Endothelial cell of umbilical vein (primary cell): ENCODE results near the gene TCF7L2. TPM values are rescaled to one million over a fixed set of nuclear protein-coding genes. Genes with fewer than 3 reads are reported as not detected.

ENCODE experiments used
- BruUV-seq: library from RNA; stranded (reverse); fragments of 400-500 nt; replicated peaks from 2 replicates; lab custom pipeline; 2021; lab: Mats Ljungman, UMichigan
- CTCF ChIA-PET: fragments of 300-600, 350-600 bp; sonication (Branson Sonifier 250); formaldehyde crosslinking; loops from one replicate; lab custom pipeline; 2021; ENCODE audit warnings: antibody characterized with exemption, inconsistent platforms; lab: Charles Lee
- POLR2A ChIA-PET: fragments of 300-600, 350-600 bp; sonication (Branson Sonifier 250); formaldehyde crosslinking; loops from one replicate; lab custom pipeline; 2021; ENCODE audit warnings: antibody characterized with exemption, inconsistent platforms; lab: Charles Lee
- DNase-seq: peaks from one replicate; pipeline ENCODE4 v3.0.0-alpha.2; 2011; ENCODE audit warnings: low read depth, low spot score
- FAIRE-seq: peaks from 2 replicates; lab custom pipeline; 2011; peaks lifted over from hg19 to GRCh38; lab: Jason Lieb, UNC
- H2AFZ ChIP-seq: 2 replicates; pipeline ENCODE4 v1.6.0; 2012; ENCODE audit warnings: low read depth, low read length, control low read depth, inconsistent platforms
- H3K27ac ChIP-seq: 2 replicates; pipeline ENCODE4 v1.5.1; 2011; ENCODE audit warnings: low read depth, mild to moderate bottlenecking, control low read depth, low read length, moderate library complexity; ENCODE audit not compliant: insufficient read depth
- H3K27me3 ChIP-seq, 2 experiments: 2 replicates each; pipeline versions ENCODE4 v1.6.0 to v1.6.1; 2011; ENCODE audit warnings: low read length in 2 of 2, mixed read lengths in 1 of 2; ENCODE audit not compliant: control insufficient read depth in 2 of 2, insufficient read depth in 2 of 2
- H3K36me3 ChIP-seq, 2 experiments: 2 replicates in 1 of 2; 3 replicates in 1 of 2; pipeline ENCODE4 v1.5.1; 2011; ENCODE audit warnings: low read length in 2 of 2, mild to moderate bottlenecking in 1 of 2, moderate library complexity in 1 of 2; ENCODE audit not compliant: control insufficient read depth in 2 of 2, insufficient read depth in 2 of 2; ENCODE audit errors: extremely low read depth in 1 of 2
- H3K4me1 ChIP-seq: 3 replicates; pipeline ENCODE4 v1.5.1; 2011; ENCODE audit warnings: mild to moderate bottlenecking, low read length; ENCODE audit not compliant: control insufficient read depth, insufficient read depth; ENCODE audit errors: extremely low read depth
- H3K4me2 ChIP-seq: 2 replicates; pipeline ENCODE4 v1.6.1; 2011; ENCODE audit warnings: low read length, control low read depth, mixed read lengths; ENCODE audit not compliant: insufficient read depth
- H3K4me3 ChIP-seq, 3 experiments: fragments of 200-600 bp in 1 of 3; sonication (generic), shearing (Covaris generic) in 1 of 3; replicated peaks in 1 of 3; 2 replicates each; pipeline ENCODE4 v1.5.1; 2011 to 2016; ENCODE audit warnings: control low read depth in 3 of 3, low read length in 3 of 3, mild to moderate bottlenecking in 2 of 3, inconsistent platforms in 1 of 3, low read depth in 1 of 3, moderate library complexity in 1 of 3; ENCODE audit not compliant: insufficient read depth in 1 of 3
- H3K79me2 ChIP-seq: 2 replicates; pipeline ENCODE4 v1.6.0; 2012; ENCODE audit warnings: low read length, inconsistent platforms; ENCODE audit not compliant: control insufficient read depth, insufficient read depth
- H3K9ac ChIP-seq: replicated peaks from 2 replicates; pipeline ENCODE3; 2011; ENCODE audit warnings: low read length, control low read depth; ENCODE audit not compliant: insufficient read depth; ENCODE audit errors: extremely low read depth
- H3K9me1 ChIP-seq: replicated peaks from 3 replicates; pipeline ENCODE4 v1.6.0; 2011; ENCODE audit warnings: mild to moderate bottlenecking, low read length; ENCODE audit not compliant: control insufficient read depth, insufficient read depth; ENCODE audit errors: extremely low read depth
- H3K9me3 ChIP-seq: replicated peaks from 2 replicates; pipeline ENCODE4 v1.5.1; 2012; ENCODE audit warnings: low read length, inconsistent platforms; ENCODE audit not compliant: control insufficient read depth, insufficient read depth
- H4K20me1 ChIP-seq: replicated peaks from 2 replicates; pipeline ENCODE3; 2011; ENCODE audit warnings: mild to moderate bottlenecking, low read length; ENCODE audit not compliant: control insufficient read depth, insufficient read depth; ENCODE audit errors: extremely low read depth
- CTCF ChIP-seq, 2 donors: IDR thresholded peaks; 1 replicate in 1 of 2; 2 replicates in 1 of 2; pipeline ENCODE4 v1.5.1; 2011; ENCODE audit warnings: low read length in 2 of 2, mild to moderate bottlenecking in 2 of 2, moderate library complexity in 2 of 2, control low read depth in 1 of 2, inconsistent platforms in 1 of 2, low read depth in 1 of 2; ENCODE audit not compliant: insufficient read depth in 1 of 2; ENCODE audit errors: extremely low read depth in 1 of 2
- EZH2 ChIP-seq: IDR thresholded peaks from 2 replicates; pipeline ENCODE4 v1.6.1; 2012; ENCODE audit warnings: borderline replicate concordance, low read depth, mild to moderate bottlenecking, moderate library complexity, low read length, inconsistent platforms; ENCODE audit not compliant: severe bottlenecking
- FOS ChIP-seq: IDR thresholded peaks from 2 replicates; pipeline ENCODE4 v1.6.1; 2011; ENCODE audit warnings: mild to moderate bottlenecking, low read length, moderate library complexity, borderline replicate concordance; ENCODE audit not compliant: insufficient read depth
- GATA2 ChIP-seq: IDR thresholded peaks from 2 replicates; pipeline ENCODE4 v1.7.0; 2011; ENCODE audit warnings: low read depth, mild to moderate bottlenecking, moderate library complexity, mixed read lengths, low read length; ENCODE audit not compliant: insufficient read length, insufficient read depth
- JUN ChIP-seq: IDR thresholded peaks from 2 replicates; pipeline ENCODE4 v1.6.1; 2011; ENCODE audit warnings: borderline replicate concordance, low read depth; ENCODE audit not compliant: insufficient read length, insufficient read depth
- MYC ChIP-seq: IDR thresholded peaks from one replicate; pipeline ENCODE4 v1.6.1; 2011; ENCODE audit warnings: mild to moderate bottlenecking, low read depth, low read length
- POLR2A ChIP-seq: IDR thresholded peaks from 2 replicates; pipeline ENCODE4 v1.6.1; 2012; ENCODE audit warnings: low read depth, mild to moderate bottlenecking, control low read depth, low read length
- POLR2AphosphoS5 ChIP-seq: IDR thresholded peaks from 2 replicates; pipeline ENCODE4 v1.6.1; 2012; ENCODE audit warnings: low read depth, mild to moderate bottlenecking, control low read depth, low read length, moderate library complexity; ENCODE audit not compliant: insufficient read depth
- dilution Hi-C: fragments of 300-500 bp; cut with MboI; formaldehyde crosslinking; loops from one replicate; pipeline ENCODE4 v1.15.0; 2019; ENCODE audit warnings: low sequenced_read_pairs; ENCODE audit not compliant: extremely low pct_ligation_motif_present
- intact Hi-C: fragments of 100-400 bp; cut with micrococcal nuclease; formaldehyde crosslinking; loops from one replicate; pipeline ENCODE4 v1.10.0; 2022
- polyA plus RNA-seq, 4 experiments: library from polyadenylated mRNA; depleted of rRNA in 3 of 4; stranded (reverse) in 3 of 4; unstranded in 1 of 4; fragments of >200 nt; gene quantifications; 2 replicates each; pipeline versions ENCODE4 v1.2.1 to v1.2.3, GENCODE V29; 2011 to 2012; ENCODE audit warnings: missing spikeins in 1 of 4
- total RNA-seq: library from RNA; stranded (reverse); gene quantifications from 2 replicates; pipeline ENCODE4 v1.2.3, GENCODE V29; 2021

TCF7L2 gene
- total and polyA plus RNA-seq, 2 donors (not counting 3 experiments of a cell fraction or from before 2014, with no cell fraction given): 9.9 to 21.8 TPM

DNA sequence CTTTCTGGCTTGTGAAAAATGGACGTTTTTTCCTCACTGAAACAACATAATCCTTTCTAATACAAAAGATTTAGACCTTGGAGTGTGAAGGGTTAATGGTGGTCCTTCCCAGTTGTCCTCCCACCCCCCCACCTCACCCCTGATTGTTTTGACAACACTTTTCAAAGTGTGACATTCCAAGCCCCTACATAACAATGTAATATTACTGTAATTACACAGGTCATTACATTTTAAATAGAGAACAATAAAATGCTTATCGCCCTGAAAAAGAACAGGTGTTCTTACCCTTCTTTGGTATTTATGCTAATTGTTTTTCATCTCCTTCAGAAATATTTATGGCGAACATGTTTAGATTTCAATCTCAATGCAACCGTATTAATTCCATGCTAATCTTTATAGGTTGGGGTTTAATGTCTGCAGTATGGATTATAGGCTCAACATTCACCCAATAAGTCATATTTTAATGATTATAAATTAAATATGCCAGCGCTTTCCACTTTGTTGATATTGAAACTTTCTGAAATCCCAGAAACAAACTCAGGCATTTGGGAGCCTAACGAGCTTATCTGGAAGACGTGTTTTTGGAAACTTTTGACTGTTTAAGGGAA is 5.0 kb downstream of the TCF7L2 start:
- Histone ChIP-seq H3K36me3 (no peaks in the 10 kb centered on the region), H3K9me3 (no peaks in the 10 kb centered on the region), H3K27ac (peak overlapping the region; percentile 44), H3K4me3 (peak overlapping the region in 2 of 3 experiments; percentile 30 to 73), H3K4me1 (peaks cover 53% of the 10 kb centered on the region), H3K27me3 (no peaks in the 10 kb centered on the region), H2AFZ (no peak overlapping the region), H3K4me2 (peak overlapping the region; percentile 100), H3K9me1 (no peaks in the 10 kb centered on the region), H3K9ac (peak overlapping the region; percentile 51), H4K20me1 (no peaks in the 10 kb centered on the region), H3K79me2 (peaks cover 72% of the 10 kb centered on the region)
- CTCF ChIA-PET: interaction anchor here (0.8 to 1.6 kb wide), 2 partner anchors 106 to 171 kb away, joined by 3 to 5 read pairs; no protein-coding TSS in a partner anchor
- intact Hi-C loops: loop anchor here (1.0 to 5.0 kb wide), 5 partner anchors 10 to 727 kb away; no protein-coding TSS in a partner anchor
- POLR2A ChIA-PET: no interaction called here
- FAIRE-seq: no peak
- no TSS peak for BruUV-seq
- dilution Hi-C loops: no loop called here
- no peak for TF ChIP-seq EZH2
- TF ChIP-seq POLR2AphosphoS5: no peak
- TF ChIP-seq MYC: no peak
- no peak for TF ChIP-seq GATA2
- peak; percentile 17 for DNase-seq

GRCh38 chr10:112955582-112956421 is 5.8 kb downstream of the TCF7L2 start:
- ChIA-PET POLR2A (no interaction called here), CTCF (interaction anchor here (0.8 to 1.6 kb wide), 3 partner anchors 11 to 170 kb away, joined by 3 to 6 read pairs (median 5); no protein-coding TSS in a partner anchor)
- H3K4me1 ChIP-seq: peaks cover 53% of the 10 kb centered on the region
- H3K27me3 ChIP-seq: no peaks in the 10 kb centered on the region
- peak overlapping the region; percentile 51 for H3K9ac ChIP-seq
- peaks cover 73% of the 10 kb centered on the region for H3K79me2 ChIP-seq
- peak; percentile 12 for FAIRE-seq
- TF ChIP-seq JUN (no peak), POLR2AphosphoS5 (no peak), FOS (no peak), GATA2 (no peak), CTCF (IDR thresholded peaks at IDR 0.05; ENCODE audit: extremely low read depth in 1 of 2, insufficient read depth in 1 of 2, low read depth in 1 of 2, low read length in 2 of 2) (no peak), EZH2 (no peak), POLR2A (no peak), MYC (no peak)
- H4K20me1 ChIP-seq: no peaks in the 10 kb centered on the region
- intact Hi-C loops (loop anchor here (1.0 kb wide), 1 partner anchor 9 kb away; no protein-coding TSS in a partner anchor), dilution Hi-C loops (no loop called here)
- H3K9me1 ChIP-seq: no peaks in the 10 kb centered on the region
- H3K9me3 ChIP-seq: no peaks in the 10 kb centered on the region
- peak; percentile 50 for DNase-seq
- peak overlapping the region; percentile 44 for H3K27ac ChIP-seq
- peak overlapping the region in 2 of 3 experiments; percentile 30 to 73 for H3K4me3 ChIP-seq
- H3K4me2 ChIP-seq: peak overlapping the region; percentile 100
- no peaks in the 10 kb centered on the region for H3K36me3 ChIP-seq
- no TSS peak for BruUV-seq
- no peak overlapping the region for H2AFZ ChIP-seq
